ENCODE data around the gene AKAP14.

AKAP14 gene

GRCh38 chrX:119895843-119896326, at the start of gene AKAP14:
TSS of gene AKAP14 (plus strand) at chrX:119895893. CDS start at chrX:119903224, 7,331 bp downstream.
- no peak within 1 kb of the TSS for H3K9ac ChIP-seq (ENCODE audit: low read depth in 1 of 2, low read length in 2 of 2)
- no peaks in the 10 kb centered on the region for H3K36me3 ChIP-seq (ENCODE audit: control insufficient read depth in 1 of 2, insufficient read depth in 2 of 2, low read length in 2 of 2)
- no peaks in the 10 kb centered on the region for H3K9me3 ChIP-seq (ENCODE audit: control insufficient read depth in 1 of 2, low read length in 2 of 2)
- H3K4me1 ChIP-seq (ENCODE audit: control insufficient read depth in 1 of 2, insufficient read depth in 2 of 2, low read length in 2 of 2) = no peaks in the 10 kb centered on the region
- no peak within 1 kb of the TSS for H3K4me3 ChIP-seq (ENCODE audit: low read depth in 1 of 2, low read length in 2 of 2)
- H3K27me3 ChIP-seq (ENCODE audit: control insufficient read depth in 1 of 2, insufficient read depth in 2 of 2, low read length in 2 of 2) = no peaks in the 10 kb centered on the region
- no peak within 1 kb of the TSS for H3K27ac ChIP-seq (ENCODE audit: low read depth, low read length)

- H3K27me3 ChIP-seq (ENCODE audit: control insufficient read depth in 1 of 2, insufficient read depth in 2 of 2, low read length in 2 of 2) = no peaks in the 10 kb centered on the region
- peak within 1 kb of the TSS; percentile 80 for H3K27ac ChIP-seq (ENCODE audit: low read depth, low read length)
- H3K9me3 ChIP-seq (ENCODE audit: control insufficient read depth in 1 of 2, low read length in 2 of 2) = no peaks in the 10 kb centered on the region
- peak within 1 kb of the TSS; percentile 70 to 80 for H3K9ac ChIP-seq (ENCODE audit: low read depth in 1 of 2, low read length in 2 of 2)
- H3K4me3 ChIP-seq (ENCODE audit: low read depth in 1 of 2, low read length in 2 of 2) = peak within 1 kb of the TSS; percentile 81
- peaks cover 0 to 8% of the 10 kb centered on the region in 2 donors for H3K4me1 ChIP-seq (ENCODE audit: control insufficient read depth in 1 of 2, insufficient read depth in 2 of 2, low read length in 2 of 2)
- no peaks in the 10 kb centered on the region for H3K36me3 ChIP-seq (ENCODE audit: control insufficient read depth in 1 of 2, insufficient read depth in 2 of 2, low read length in 2 of 2)
Observed at GRCh38 chrX:119852382-119853353, 43.0 kb upstream of the AKAP14 start, which contains the start of gene UPF3B. TSS of gene UPF3B (minus strand) at chrX:119852963. CDS start at chrX:119852928, 35 bp downstream.

- peak overlapping the region; percentile 48 to 81 for H3K4me3 ChIP-seq (ENCODE audit: low read depth in 1 of 2, low read length in 2 of 2)
- no peaks in the 10 kb centered on the region for H3K36me3 ChIP-seq (ENCODE audit: control insufficient read depth in 1 of 2, insufficient read depth in 2 of 2, low read length in 2 of 2)
- H3K4me1 ChIP-seq (ENCODE audit: control insufficient read depth in 1 of 2, insufficient read depth in 2 of 2, low read length in 2 of 2) = peaks cover 0 to 8% of the 10 kb centered on the region in 2 donors
- no peak overlapping the region for H3K27ac ChIP-seq (ENCODE audit: low read depth, low read length)
- no peaks in the 10 kb centered on the region for H3K9me3 ChIP-seq (ENCODE audit: control insufficient read depth in 1 of 2, low read length in 2 of 2)
- peak overlapping the region; percentile 39 to 43 for H3K9ac ChIP-seq (ENCODE audit: low read depth in 1 of 2, low read length in 2 of 2)
- no peaks in the 10 kb centered on the region for H3K27me3 ChIP-seq (ENCODE audit: control insufficient read depth in 1 of 2, insufficient read depth in 2 of 2, low read length in 2 of 2)
Observed at GRCh38 chrX:119853444-119853843, 42.2 kb upstream of the AKAP14 start.

GRCh38 chrX:119870626-119871131, 25.0 kb upstream of the AKAP14 start:
- peak overlapping the region; percentile 93 to 96 for H3K9ac ChIP-seq (ENCODE audit: low read depth in 1 of 2, low read length in 2 of 2)
- peak overlapping the region; percentile 91 to 92 for H3K4me3 ChIP-seq (ENCODE audit: low read depth in 1 of 2, low read length in 2 of 2)
- peaks cover 0 to 4% of the 10 kb centered on the region in 2 donors for H3K36me3 ChIP-seq (ENCODE audit: control insufficient read depth in 1 of 2, insufficient read depth in 2 of 2, low read length in 2 of 2)
- peak overlapping the region; percentile 98 for H3K27ac ChIP-seq (ENCODE audit: low read depth, low read length)
- peaks cover 7 to 10% of the 10 kb centered on the region in 2 donors for H3K4me1 ChIP-seq (ENCODE audit: control insufficient read depth in 1 of 2, insufficient read depth in 2 of 2, low read length in 2 of 2)
- H3K27me3 ChIP-seq (ENCODE audit: control insufficient read depth in 1 of 2, insufficient read depth in 2 of 2, low read length in 2 of 2) = no peaks in the 10 kb centered on the region
- H3K9me3 ChIP-seq (ENCODE audit: control insufficient read depth in 1 of 2, low read length in 2 of 2) = no peaks in the 10 kb centered on the region

GRCh38 chrX:119871245-119871598, 24.5 kb upstream of the AKAP14 start:
- Histone ChIP-seq H3K4me1 (ENCODE audit: control insufficient read depth in 1 of 2, insufficient read depth in 2 of 2, low read length in 2 of 2) (peaks cover 7 to 10% of the 10 kb centered on the region in 2 donors), H3K9ac (ENCODE audit: low read depth in 1 of 2, low read length in 2 of 2) (peak overlapping the region; percentile 93 to 96), H3K27me3 (ENCODE audit: control insufficient read depth in 1 of 2, insufficient read depth in 2 of 2, low read length in 2 of 2) (no peaks in the 10 kb centered on the region), H3K9me3 (ENCODE audit: control insufficient read depth in 1 of 2, low read length in 2 of 2) (no peaks in the 10 kb centered on the region), H3K4me3 (ENCODE audit: low read depth in 1 of 2, low read length in 2 of 2) (peak overlapping the region; percentile 91 to 92), H3K27ac (ENCODE audit: low read depth, low read length) (peak overlapping the region; percentile 98), H3K36me3 (ENCODE audit: control insufficient read depth in 1 of 2, insufficient read depth in 2 of 2, low read length in 2 of 2) (peaks cover 0 to 7% of the 10 kb centered on the region in 2 donors)

- Histone ChIP-seq H3K27ac (ENCODE audit: low read depth, low read length) (peak within 1 kb of the TSS; percentile 98), H3K36me3 (ENCODE audit: control insufficient read depth in 1 of 2, insufficient read depth in 2 of 2, low read length in 2 of 2) (peaks cover 0 to 13% of the 10 kb centered on the region in 2 donors), H3K27me3 (ENCODE audit: control insufficient read depth in 1 of 2, insufficient read depth in 2 of 2, low read length in 2 of 2) (no peaks in the 10 kb centered on the region), H3K9me3 (ENCODE audit: control insufficient read depth in 1 of 2, low read length in 2 of 2) (no peaks in the 10 kb centered on the region), H3K4me1 (ENCODE audit: control insufficient read depth in 1 of 2, insufficient read depth in 2 of 2, low read length in 2 of 2) (peaks cover 7 to 10% of the 10 kb centered on the region in 2 donors), H3K4me3 (ENCODE audit: low read depth in 1 of 2, low read length in 2 of 2) (peak within 1 kb of the TSS; percentile 91 to 92), H3K9ac (ENCODE audit: low read depth in 1 of 2, low read length in 2 of 2) (peak within 1 kb of the TSS; percentile 93 to 96)
Observed at GRCh38 chrX:119871599-119872395, 23.9 kb upstream of the AKAP14 start, which contains the start of the genes NDUFA1 and RNF113A. TSS of gene NDUFA1 (plus strand) at chrX:119871832. CDS start at chrX:119871912, 80 bp downstream. TSS of gene RNF113A (minus strand) at chrX:119871733. CDS start at chrX:119871613, 120 bp downstream.

GRCh38 chrX:119878740-119879139, 17.0 kb upstream of the AKAP14 start:
- Histone ChIP-seq H3K27me3 (ENCODE audit: control insufficient read depth in 1 of 2, insufficient read depth in 2 of 2, low read length in 2 of 2) (no peaks in the 10 kb centered on the region), H3K4me1 (ENCODE audit: control insufficient read depth in 1 of 2, insufficient read depth in 2 of 2, low read length in 2 of 2) (no peaks in the 10 kb centered on the region), H3K9me3 (ENCODE audit: control insufficient read depth in 1 of 2, low read length in 2 of 2) (no peaks in the 10 kb centered on the region), H3K9ac (ENCODE audit: low read depth in 1 of 2, low read length in 2 of 2) (no peak overlapping the region), H3K36me3 (ENCODE audit: control insufficient read depth in 1 of 2, insufficient read depth in 2 of 2, low read length in 2 of 2) (peaks cover 4 to 13% of the 10 kb centered on the region in 2 donors), H3K4me3 (ENCODE audit: low read depth in 1 of 2, low read length in 2 of 2) (no peak overlapping the region), H3K27ac (ENCODE audit: low read depth, low read length) (no peak overlapping the region)

- H3K36me3 ChIP-seq (ENCODE audit: control insufficient read depth in 1 of 2, insufficient read depth in 2 of 2, low read length in 2 of 2) = peaks cover 4 to 10% of the 10 kb centered on the region in 2 donors
- H3K9ac ChIP-seq (ENCODE audit: low read depth in 1 of 2, low read length in 2 of 2) = no peak overlapping the region
- H3K27me3 ChIP-seq (ENCODE audit: control insufficient read depth in 1 of 2, insufficient read depth in 2 of 2, low read length in 2 of 2) = no peaks in the 10 kb centered on the region
- no peaks in the 10 kb centered on the region for H3K9me3 ChIP-seq (ENCODE audit: control insufficient read depth in 1 of 2, low read length in 2 of 2)
- no peak overlapping the region for H3K27ac ChIP-seq (ENCODE audit: low read depth, low read length)
- H3K4me3 ChIP-seq (ENCODE audit: low read depth in 1 of 2, low read length in 2 of 2) = no peak overlapping the region
- no peaks in the 10 kb centered on the region for H3K4me1 ChIP-seq (ENCODE audit: control insufficient read depth in 1 of 2, insufficient read depth in 2 of 2, low read length in 2 of 2)
Observed at GRCh38 chrX:119880076-119880475, 15.6 kb upstream of the AKAP14 start.

GRCh38 chrX:119880552-119881437, 14.9 kb upstream of the AKAP14 start:
- Histone ChIP-seq H3K9ac (ENCODE audit: low read depth in 1 of 2, low read length in 2 of 2) (no peak overlapping the region), H3K9me3 (ENCODE audit: control insufficient read depth in 1 of 2, low read length in 2 of 2) (no peaks in the 10 kb centered on the region), H3K4me3 (ENCODE audit: low read depth in 1 of 2, low read length in 2 of 2) (no peak overlapping the region), H3K36me3 (ENCODE audit: control insufficient read depth in 1 of 2, insufficient read depth in 2 of 2, low read length in 2 of 2) (peaks cover 4 to 8% of the 10 kb centered on the region in 2 donors), H3K27ac (ENCODE audit: low read depth, low read length) (no peak overlapping the region), H3K27me3 (ENCODE audit: control insufficient read depth in 1 of 2, insufficient read depth in 2 of 2, low read length in 2 of 2) (no peaks in the 10 kb centered on the region), H3K4me1 (ENCODE audit: control insufficient read depth in 1 of 2, insufficient read depth in 2 of 2, low read length in 2 of 2) (no peaks in the 10 kb centered on the region)

Measured in duodenal mucosa (tissue), 2 donors.